GM18526 (cell line): Measurements from ENCODE around the gene NXN.

Experiments
- POLR2A ChIP-seq: IDR thresholded peaks from 3 replicates; pipeline ENCODE4 v1.6.1; 2011; ENCODE audit not compliant: insufficient read length; ENCODE audit errors: extremely low read depth

NXN gene

GRCh38 chr17:924711-925475 lies 54.7 kb downstream of the NXN start:
- no peak for TF ChIP-seq POLR2A

- TF ChIP-seq POLR2A, result no peak
These were observed 55.9 kb downstream of the NXN start for GRCh38 chr17:923633-924032.

- no peak for TF ChIP-seq POLR2A
These were observed 58.4 kb downstream of the NXN start for GRCh38 chr17:921161-921560.

- TF ChIP-seq POLR2A, result no peak
These were observed 59.4 kb downstream of the NXN start for GRCh38 chr17:920190-920589.

GRCh38 chr17:917941-918740 lies 61.4 kb downstream of the NXN start:
- TF ChIP-seq POLR2A, result no peak

- TF ChIP-seq POLR2A, result no peak
These were observed 62.2 kb downstream of the NXN start for GRCh38 chr17:917391-917811.

GRCh38 chr17:916315-916714 lies 63.3 kb downstream of the NXN start:
- no peak for TF ChIP-seq POLR2A

- no peak for TF ChIP-seq POLR2A
These were observed 63.9 kb downstream of the NXN start for GRCh38 chr17:915538-916201.

- no peak for TF ChIP-seq POLR2A
These were observed 65.0 kb downstream of the NXN start for GRCh38 chr17:914561-914960.

- TF ChIP-seq POLR2A, result no peak
These were observed 66.4 kb downstream of the NXN start for GRCh38 chr17:913207-913606.

- no peak for TF ChIP-seq POLR2A
These were observed 69.8 kb downstream of the NXN start for GRCh38 chr17:909642-910323.

- TF ChIP-seq POLR2A, result no peak
These were observed 71.9 kb downstream of the NXN start for GRCh38 chr17:907725-908124.

GRCh38 chr17:903691-904481 lies 75.7 kb downstream of the NXN start:
- TF ChIP-seq POLR2A, result no peak

- no peak for TF ChIP-seq POLR2A
These were observed 77.1 kb downstream of the NXN start for GRCh38 chr17:902463-902862.

- no peak for TF ChIP-seq POLR2A
These were observed 77.6 kb downstream of the NXN start for GRCh38 chr17:901964-902363.
